PFSK-1 (cell line): ENCODE measurements around the gene APOA4.

Source experiments
- FOXP2 ChIP-seq: optimal IDR thresholded peaks from 2 replicates; pipeline ENCODE3; 2011; ENCODE audit warnings: borderline replicate concordance, control low read depth, inconsistent platforms; ENCODE audit not compliant: insufficient read depth; ENCODE audit errors: extremely low read length, extremely low read depth
- POLR2AphosphoS5 ChIP-seq: IDR thresholded peaks from 2 replicates; pipeline ENCODE4 v1.6.1; 2012; ENCODE audit warnings: low read depth, mild to moderate bottlenecking, control low read depth, low read length, moderate library complexity
- REST ChIP-seq, 2 experiments: IDR thresholded peaks; 2 replicates each; pipeline versions ENCODE4 v1.6.1 to v1.8.0; 2011 to 2012; ENCODE audit warnings: low read depth in 2 of 2, low read length in 2 of 2, control low read depth in 1 of 2, inconsistent platforms in 1 of 2, mild to moderate bottlenecking in 1 of 2, moderate library complexity in 1 of 2; ENCODE audit not compliant: insufficient read depth in 1 of 2
- SIN3A ChIP-seq: IDR thresholded peaks from 2 replicates; pipeline ENCODE4 v1.6.1; 2012; ENCODE audit warnings: mild to moderate bottlenecking, low read length, moderate library complexity, borderline replicate concordance; ENCODE audit not compliant: insufficient read depth
- TAF1 ChIP-seq: IDR thresholded peaks from 2 replicates; pipeline ENCODE4 v1.6.1; 2012; ENCODE audit warnings: low read length, control low read depth, borderline replicate concordance; ENCODE audit not compliant: insufficient read depth

- no peak for TF ChIP-seq FOXP2
- TF ChIP-seq REST (IDR thresholded peaks at IDR 0.05; ENCODE audit: insufficient read depth in 1 of 2, low read depth in 2 of 2, low read length in 2 of 2) = no peak
- TF ChIP-seq TAF1 = no peak
- TF ChIP-seq POLR2AphosphoS5 = no peak
- no peak for TF ChIP-seq SIN3A
These were observed 33.3 kb upstream of the APOA4 start for GRCh38 chr11:116856423-116856822.
